ENCODE data around the gene ONECUT2. TPM values are rescaled to one million over a fixed set of nuclear protein-coding genes. Genes with fewer than 3 reads are reported as not detected.

ONECUT2 gene
- total RNA-seq, 2 experiments from 2014 or later: not detected

DNA sequence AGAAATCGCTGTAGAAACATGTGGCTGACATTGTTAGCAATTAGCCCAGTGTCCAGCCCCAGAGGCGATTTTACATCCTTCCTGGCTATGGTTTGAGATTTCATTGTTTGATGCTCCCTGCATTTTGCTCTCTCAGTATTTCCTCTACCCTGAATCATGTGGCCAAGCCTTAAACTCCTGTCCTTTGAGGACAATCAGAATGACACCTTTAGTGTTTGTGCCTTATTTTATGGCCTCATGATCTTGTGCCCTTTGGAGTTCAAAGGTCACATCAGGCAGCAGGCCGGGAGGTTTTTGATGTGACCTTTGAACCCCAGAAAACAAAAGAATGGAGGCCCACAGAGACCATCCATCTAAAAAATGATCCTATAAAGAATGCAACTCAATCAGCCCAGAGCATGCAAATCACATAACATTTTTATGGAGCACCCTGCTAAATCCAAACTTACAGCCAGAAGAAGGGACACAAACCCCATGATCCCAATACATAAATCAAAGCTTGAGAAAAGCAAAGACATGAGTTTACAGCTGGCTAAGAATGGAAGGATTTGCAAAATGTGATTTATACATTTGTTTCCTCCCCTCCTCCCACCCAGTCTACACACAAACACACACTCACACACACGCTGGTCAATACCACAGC lies 98.8 kb downstream of the ONECUT2 start:
- no TSS peak for BruUV-seq (replicated peaks)

DNA sequence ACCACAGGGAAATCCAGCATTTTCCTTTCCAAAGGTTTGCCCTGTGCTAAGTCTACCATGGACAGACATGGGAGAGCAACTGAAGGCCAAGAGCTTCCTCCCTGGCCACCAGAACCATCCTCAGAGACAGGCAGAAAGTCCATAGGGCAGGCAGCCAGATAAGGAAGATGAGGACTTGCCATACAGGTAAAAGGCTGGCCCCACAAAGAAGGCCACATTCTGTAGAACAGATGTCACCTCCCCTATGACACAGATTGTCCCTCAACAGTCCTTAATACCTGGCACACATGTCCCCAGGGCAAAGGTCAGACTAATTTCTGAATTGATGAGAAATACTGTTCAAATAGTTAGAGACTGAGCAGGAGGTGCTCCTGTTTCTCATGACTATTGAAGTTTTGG lies 99.3 kb downstream of the ONECUT2 start:
- no peaks in the 10 kb centered on the region for H3K9me2 ChIP-seq (ENCODE audit: insufficient read depth, low read length)
- ChIA-PET CTCF (ENCODE audit: unreplicated experiment) (no interaction called here), POLR2A (no interaction called here)
- H3K9me3 ChIP-seq (ENCODE audit: low read length): no peaks in the 10 kb centered on the region
- no peaks in the 10 kb centered on the region for H4K20me1 ChIP-seq (ENCODE audit: insufficient read depth, low read length)
- H3K27ac ChIP-seq (ENCODE audit: low read depth, low read length, poor library complexity, severe bottlenecking): no peak overlapping the region
- TF ChIP-seq, protein P1, sequence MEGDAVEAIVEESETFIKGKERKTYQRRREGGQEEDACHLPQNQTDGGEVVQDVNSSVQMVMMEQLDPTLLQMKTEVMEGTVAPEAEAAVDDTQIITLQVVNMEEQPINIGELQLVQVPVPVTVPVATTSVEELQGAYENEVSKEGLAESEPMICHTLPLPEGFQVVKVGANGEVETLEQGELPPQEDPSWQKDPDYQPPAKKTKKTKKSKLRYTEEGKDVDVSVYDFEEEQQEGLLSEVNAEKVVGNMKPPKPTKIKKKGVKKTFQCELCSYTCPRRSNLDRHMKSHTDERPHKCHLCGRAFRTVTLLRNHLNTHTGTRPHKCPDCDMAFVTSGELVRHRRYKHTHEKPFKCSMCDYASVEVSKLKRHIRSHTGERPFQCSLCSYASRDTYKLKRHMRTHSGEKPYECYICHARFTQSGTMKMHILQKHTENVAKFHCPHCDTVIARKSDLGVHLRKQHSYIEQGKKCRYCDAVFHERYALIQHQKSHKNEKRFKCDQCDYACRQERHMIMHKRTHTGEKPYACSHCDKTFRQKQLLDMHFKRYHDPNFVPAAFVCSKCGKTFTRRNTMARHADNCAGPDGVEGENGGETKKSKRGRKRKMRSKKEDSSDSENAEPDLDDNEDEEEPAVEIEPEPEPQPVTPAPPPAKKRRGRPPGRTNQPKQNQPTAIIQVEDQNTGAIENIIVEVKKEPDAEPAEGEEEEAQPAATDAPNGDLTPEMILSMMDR (conservative IDR thresholded peaks at IDR 0.05; ENCODE audit: low read length): no peak
- DNase-seq (ENCODE audit: low spot score): no peak
- intact Hi-C loops (cut with micrococcal nuclease; ENCODE audit: unreplicated experiment): no loop called here
- H3K4me2 ChIP-seq (ENCODE audit: low read length): no peak overlapping the region
- H3K4me1 ChIP-seq (ENCODE audit: insufficient read depth, low read length, poor library complexity, severe bottlenecking): no peaks in the 10 kb centered on the region
- H3K79me2 ChIP-seq (ENCODE audit: insufficient read depth, low read depth, low read length): no peaks in the 10 kb centered on the region
- no peak overlapping the region for H3K4me3 ChIP-seq (ENCODE audit: low read depth, low read length, poor library complexity, severe bottlenecking)
- no peaks in the 10 kb centered on the region for H3K36me3 ChIP-seq (ENCODE audit: insufficient read depth, low read length)
- H2AFZ ChIP-seq (ENCODE audit: low read length): no peak overlapping the region
- no TSS peak for BruUV-seq (replicated peaks)

More for the DNA sequence above, 98.8 kb downstream of the ONECUT2 start:
- Histone ChIP-seq H3K27ac (ENCODE audit: low read depth, low read length, poor library complexity, severe bottlenecking) (no peak overlapping the region), H4K20me1 (ENCODE audit: insufficient read depth, low read length) (no peaks in the 10 kb centered on the region), H3K4me1 (ENCODE audit: insufficient read depth, low read length, poor library complexity, severe bottlenecking) (no peaks in the 10 kb centered on the region), H2AFZ (ENCODE audit: low read length) (no peak overlapping the region), H3K9me2 (ENCODE audit: insufficient read depth, low read length) (no peaks in the 10 kb centered on the region), H3K36me3 (ENCODE audit: insufficient read depth, low read length) (no peaks in the 10 kb centered on the region), H3K4me3 (ENCODE audit: low read depth, low read length, poor library complexity, severe bottlenecking) (no peak overlapping the region), H3K9me3 (ENCODE audit: low read length) (no peaks in the 10 kb centered on the region), H3K79me2 (ENCODE audit: insufficient read depth, low read depth, low read length) (no peaks in the 10 kb centered on the region), H3K4me2 (ENCODE audit: low read length) (no peak overlapping the region)
- intact Hi-C loops (cut with micrococcal nuclease; ENCODE audit: unreplicated experiment): no loop called here
- ChIA-PET CTCF (ENCODE audit: unreplicated experiment) (no interaction called here), POLR2A (no interaction called here)
- no peak for DNase-seq (ENCODE audit: low spot score)
- TF ChIP-seq, protein P1 (conservative IDR thresholded peaks at IDR 0.05; ENCODE audit: low read length): no peak
- no peak for TF ChIP-seq EZH2phosphoT487 (IDR thresholded peaks at IDR 0.05; ENCODE audit: borderline replicate concordance, low read depth, low read length)

DNA sequence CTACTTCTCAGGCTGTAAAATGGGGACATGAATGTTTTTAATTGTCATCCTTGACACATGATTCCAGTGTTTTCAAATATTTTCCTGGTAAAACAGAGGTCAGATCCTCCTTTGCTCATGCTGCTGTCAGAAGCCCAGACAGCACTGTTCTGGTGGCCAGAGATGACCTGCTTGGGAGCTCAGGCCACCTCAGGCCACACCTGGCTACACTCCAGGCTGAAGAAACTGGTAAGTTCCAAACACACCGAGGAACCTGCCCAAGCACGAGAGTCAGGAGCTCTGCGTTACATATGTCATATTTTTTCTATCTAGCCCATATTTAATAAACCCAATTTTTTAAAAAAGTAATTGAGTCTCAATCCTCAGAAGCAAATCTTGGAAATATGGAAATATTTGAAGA lies 103.4 kb downstream of the ONECUT2 start:
- Histone ChIP-seq H3K79me2 (ENCODE audit: insufficient read depth, low read depth, low read length) (no peaks in the 10 kb centered on the region), H3K9me2 (ENCODE audit: insufficient read depth, low read length) (no peaks in the 10 kb centered on the region), H4K20me1 (ENCODE audit: insufficient read depth, low read length) (no peaks in the 10 kb centered on the region), H3K4me3 (ENCODE audit: low read depth, low read length, poor library complexity, severe bottlenecking) (no peak overlapping the region), H3K27ac (ENCODE audit: low read depth, low read length, poor library complexity, severe bottlenecking) (no peak overlapping the region), H3K9me3 (ENCODE audit: low read length) (no peaks in the 10 kb centered on the region), H3K4me1 (ENCODE audit: insufficient read depth, low read length, poor library complexity, severe bottlenecking) (no peaks in the 10 kb centered on the region), H3K36me3 (ENCODE audit: insufficient read depth, low read length) (no peaks in the 10 kb centered on the region), H3K4me2 (ENCODE audit: low read length) (no peak overlapping the region), H2AFZ (ENCODE audit: low read length) (no peak overlapping the region)
- ChIA-PET POLR2A (no interaction called here), CTCF (ENCODE audit: unreplicated experiment) (no interaction called here)
- no TSS peak for BruUV-seq (replicated peaks)
- TF ChIP-seq, protein P1 (conservative IDR thresholded peaks at IDR 0.05; ENCODE audit: low read length): no peak
- no peak for TF ChIP-seq EZH2phosphoT487 (IDR thresholded peaks at IDR 0.05; ENCODE audit: borderline replicate concordance, low read depth, low read length)
- no peak for DNase-seq (ENCODE audit: low spot score)
- intact Hi-C loops (cut with micrococcal nuclease; ENCODE audit: unreplicated experiment): no loop called here
